ENCODE data around the gene PALM2AKAP2. TPM values are rescaled to one million over a fixed set of nuclear protein-coding genes. Genes with fewer than 3 reads are reported as not detected.

The PALM2AKAP2 gene
- polyA plus RNA-seq, 1 experiment, result 8.7 TPM

DNA sequence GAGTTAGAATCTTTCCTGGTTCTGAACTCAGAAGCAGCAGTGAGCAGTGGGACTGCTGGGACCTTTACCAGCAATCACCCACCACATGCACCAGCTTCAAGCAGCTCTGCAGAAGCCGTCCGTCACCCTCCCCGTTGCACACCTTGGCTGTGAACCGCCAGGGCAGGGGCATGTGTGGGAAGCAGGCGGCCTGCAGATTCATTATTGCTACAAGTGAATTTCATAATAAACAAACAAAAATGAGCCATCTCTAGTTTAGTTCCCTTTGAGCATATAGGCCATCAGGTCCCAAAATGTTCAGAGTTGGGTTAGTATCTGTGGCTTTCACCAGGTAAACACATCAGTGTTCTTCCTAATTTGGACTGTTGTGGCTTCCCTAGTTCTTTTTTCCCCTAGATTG lies 17.5 kb downstream of the PALM2AKAP2 start:
- TF ChIP-seq, protein P1, sequence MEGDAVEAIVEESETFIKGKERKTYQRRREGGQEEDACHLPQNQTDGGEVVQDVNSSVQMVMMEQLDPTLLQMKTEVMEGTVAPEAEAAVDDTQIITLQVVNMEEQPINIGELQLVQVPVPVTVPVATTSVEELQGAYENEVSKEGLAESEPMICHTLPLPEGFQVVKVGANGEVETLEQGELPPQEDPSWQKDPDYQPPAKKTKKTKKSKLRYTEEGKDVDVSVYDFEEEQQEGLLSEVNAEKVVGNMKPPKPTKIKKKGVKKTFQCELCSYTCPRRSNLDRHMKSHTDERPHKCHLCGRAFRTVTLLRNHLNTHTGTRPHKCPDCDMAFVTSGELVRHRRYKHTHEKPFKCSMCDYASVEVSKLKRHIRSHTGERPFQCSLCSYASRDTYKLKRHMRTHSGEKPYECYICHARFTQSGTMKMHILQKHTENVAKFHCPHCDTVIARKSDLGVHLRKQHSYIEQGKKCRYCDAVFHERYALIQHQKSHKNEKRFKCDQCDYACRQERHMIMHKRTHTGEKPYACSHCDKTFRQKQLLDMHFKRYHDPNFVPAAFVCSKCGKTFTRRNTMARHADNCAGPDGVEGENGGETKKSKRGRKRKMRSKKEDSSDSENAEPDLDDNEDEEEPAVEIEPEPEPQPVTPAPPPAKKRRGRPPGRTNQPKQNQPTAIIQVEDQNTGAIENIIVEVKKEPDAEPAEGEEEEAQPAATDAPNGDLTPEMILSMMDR (IDR thresholded peaks at IDR 0.05; ENCODE audit: insufficient read depth, low read depth, low read length), result no peak
- Histone ChIP-seq H3K27me3 (ENCODE audit: control insufficient read depth, insufficient read depth, low read length) (no peaks in the 10 kb centered on the region), H3K4me3 (ENCODE audit: low read depth, low read length) (no peak overlapping the region), H3K36me3 (ENCODE audit: control insufficient read depth, insufficient read depth, low read length) (no peaks in the 10 kb centered on the region)
- ChIA-PET CTCF (interaction anchor here (1.2 kb wide), 1 partner anchor 20 kb away, joined by 5 read pairs; no protein-coding TSS in a partner anchor), POLR2A (no interaction called here)
- DNase-seq (ENCODE audit: low read depth), result no peak

DNA sequence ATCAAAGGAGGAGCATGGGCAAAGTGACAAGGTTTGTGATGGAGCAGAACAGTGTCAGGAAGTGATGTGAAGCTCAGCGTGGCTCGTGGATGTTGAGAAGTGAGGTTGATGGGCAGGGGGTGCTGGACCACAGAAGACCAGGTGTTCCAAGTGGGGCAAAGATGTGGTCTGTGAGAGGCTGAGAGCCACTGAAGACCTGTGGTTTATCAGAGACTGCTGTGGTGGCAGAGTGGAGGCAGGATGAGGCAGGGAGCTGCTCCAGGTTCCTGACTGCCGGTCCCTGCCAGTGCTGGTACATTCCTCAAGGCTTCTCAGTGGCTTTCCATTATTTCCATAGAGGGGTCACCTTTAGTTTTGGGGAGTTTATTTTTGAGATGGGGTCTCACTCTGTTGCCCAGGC lies 19.1 kb downstream of the PALM2AKAP2 start:
- TF ChIP-seq, protein P1 (IDR thresholded peaks at IDR 0.05; ENCODE audit: insufficient read depth, low read depth, low read length), result no peak
- ChIA-PET CTCF (interaction anchor here (1.0 kb wide), 1 partner anchor 17 kb away, joined by 5 read pairs; no protein-coding TSS in a partner anchor), POLR2A (interaction anchor here (0.8 kb wide), 1 partner anchor 9 kb away, joined by 3 read pairs; no protein-coding TSS in a partner anchor)
- H3K36me3 ChIP-seq (ENCODE audit: control insufficient read depth, insufficient read depth, low read length), result no peaks in the 10 kb centered on the region
- no peaks in the 10 kb centered on the region for H3K27me3 ChIP-seq (ENCODE audit: control insufficient read depth, insufficient read depth, low read length)
- H3K4me3 ChIP-seq (ENCODE audit: low read depth, low read length), result no peak overlapping the region
- no peak for DNase-seq (ENCODE audit: low read depth)

DNA sequence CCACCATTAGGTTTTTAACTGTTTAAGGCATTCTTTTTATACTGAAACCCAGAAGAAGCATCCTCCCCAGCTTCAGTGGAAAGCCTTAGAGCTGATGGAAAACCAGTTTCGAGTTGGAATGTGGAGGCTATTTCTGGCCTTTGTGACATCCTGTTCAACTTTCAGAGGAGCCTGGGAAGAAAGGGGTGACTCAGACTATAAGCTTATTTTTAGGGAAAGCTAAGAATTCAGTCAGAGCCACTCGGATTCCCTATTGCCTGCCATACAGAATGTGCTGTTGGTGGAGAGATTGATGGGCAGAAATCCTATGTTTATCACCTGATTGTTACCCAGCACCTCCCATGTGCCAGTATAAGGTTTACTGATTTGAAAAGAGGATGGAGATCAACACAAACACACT lies 19.8 kb downstream of the PALM2AKAP2 start:
- CTCF ChIA-PET, result interaction anchor here (1.0 kb wide), 1 partner anchor 16 kb away, joined by 5 read pairs; no protein-coding TSS in a partner anchor

DNA sequence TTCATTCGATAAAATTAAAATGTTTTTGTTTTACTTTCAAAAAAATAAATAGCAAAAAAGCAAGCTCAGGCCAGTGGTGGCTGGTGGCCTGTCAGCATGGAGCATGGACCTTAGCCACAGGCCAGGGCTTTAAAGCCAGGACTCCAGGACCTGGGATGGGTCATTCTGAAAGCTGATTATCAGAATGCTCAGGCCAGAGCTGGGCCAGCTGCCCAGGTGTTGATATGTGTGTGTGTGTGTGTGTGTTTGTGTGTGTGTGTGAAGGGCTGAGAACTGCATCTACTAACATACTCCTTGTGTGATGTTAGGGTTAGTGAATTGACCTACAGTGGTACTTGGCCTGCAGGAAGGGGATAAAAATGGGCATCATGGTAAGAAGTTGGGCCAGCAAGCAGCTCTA lies 21.5 kb downstream of the PALM2AKAP2 start:
- POLR2A ChIA-PET, result no interaction called here

More for the DNA sequence above, 19.8 kb downstream of the PALM2AKAP2 start:
- H3K4me3 ChIP-seq (ENCODE audit: low read depth, low read length), result no peak overlapping the region
- POLR2A ChIA-PET, result interaction anchor here (0.8 kb wide), 1 partner anchor 10 kb away, joined by 3 read pairs; no protein-coding TSS in a partner anchor
- TF ChIP-seq, protein P1 (IDR thresholded peaks at IDR 0.05; ENCODE audit: insufficient read depth, low read depth, low read length), result no peak
- H3K27me3 ChIP-seq (ENCODE audit: control insufficient read depth, insufficient read depth, low read length), result no peaks in the 10 kb centered on the region
- no peaks in the 10 kb centered on the region for H3K36me3 ChIP-seq (ENCODE audit: control insufficient read depth, insufficient read depth, low read length)
- DNase-seq (ENCODE audit: low read depth), result peak; percentile 54

DNA sequence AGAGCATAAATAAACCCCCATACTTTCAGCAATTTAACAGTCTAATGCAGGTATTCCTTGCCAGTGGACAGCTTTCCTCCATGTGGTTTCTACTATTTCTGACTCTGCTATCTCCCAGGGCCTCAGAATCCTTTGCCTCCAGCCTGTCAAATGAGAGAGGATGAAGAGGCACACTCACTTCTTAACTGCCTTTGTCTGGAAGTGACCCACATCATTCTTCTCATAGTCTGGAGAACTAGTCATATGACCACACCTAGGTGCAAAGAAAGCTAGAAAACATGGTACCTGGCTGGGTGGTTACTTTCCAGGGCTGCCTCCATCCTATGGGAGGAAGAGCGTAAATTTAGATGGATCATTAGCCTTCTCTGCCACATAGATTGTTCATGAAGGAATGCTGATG lies 22.5 kb downstream of the PALM2AKAP2 start:
- no peak for DNase-seq (ENCODE audit: low read depth)
- TF ChIP-seq, protein P1 (IDR thresholded peaks at IDR 0.05; ENCODE audit: insufficient read depth, low read depth, low read length), result no peak
- ChIA-PET POLR2A (no interaction called here), CTCF (no interaction called here)
- no peaks in the 10 kb centered on the region for H3K36me3 ChIP-seq (ENCODE audit: control insufficient read depth, insufficient read depth, low read length)
- no peaks in the 10 kb centered on the region for H3K27me3 ChIP-seq (ENCODE audit: control insufficient read depth, insufficient read depth, low read length)
- H3K4me3 ChIP-seq (ENCODE audit: low read depth, low read length), result no peak overlapping the region

More for the DNA sequence above, 21.5 kb downstream of the PALM2AKAP2 start:
- Histone ChIP-seq H3K27me3 (ENCODE audit: control insufficient read depth, insufficient read depth, low read length) (no peaks in the 10 kb centered on the region), H3K36me3 (ENCODE audit: control insufficient read depth, insufficient read depth, low read length) (no peaks in the 10 kb centered on the region), H3K4me3 (ENCODE audit: low read depth, low read length) (no peak overlapping the region)
- CTCF ChIA-PET, result interaction anchor here (0.6 to 1.4 kb wide), 3 partner anchors 17 to 59 kb away, joined by 3 to 5 read pairs (median 3); partner anchors contain the start of gene PALM2AKAP2
- TF ChIP-seq, protein P1 (IDR thresholded peaks at IDR 0.05; ENCODE audit: insufficient read depth, low read depth, low read length), result no peak
- DNase-seq (ENCODE audit: low read depth), result no peak
